ENCODE results near the gene TAS2R14.

DNA sequence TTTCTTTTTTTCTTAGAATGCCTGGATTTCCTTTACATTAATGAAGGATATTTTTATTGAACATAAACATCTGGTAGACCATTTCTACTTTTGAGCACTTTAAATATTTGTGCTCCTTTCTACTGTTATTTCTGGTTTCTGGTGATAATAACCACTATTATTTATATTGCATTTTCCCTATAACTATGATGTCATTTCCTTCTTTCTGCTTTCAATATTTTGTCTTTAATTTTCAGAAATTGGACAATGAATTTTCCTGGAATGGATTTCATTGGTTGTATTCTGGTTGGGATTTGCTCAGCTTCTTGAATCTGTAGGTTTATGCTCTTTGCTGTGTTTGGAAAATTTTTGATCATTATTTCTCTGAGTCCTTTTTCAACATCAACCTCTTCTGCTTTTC is 49.8 kb downstream of the TAS2R14 start:
- TF ChIP-seq ZBTB1 (tag by site-specific recombination; IDR thresholded peaks at IDR 0.05) (no peak), ZNF292 (tag by site-specific recombination; IDR thresholded peaks at IDR 0.05; ENCODE audit: borderline replicate concordance, low read depth) (no peak), ZNF610 (tag by site-specific recombination; IDR thresholded peaks at IDR 0.05; ENCODE audit: borderline replicate concordance) (no peak), CTCF (tag by site-specific recombination; IDR thresholded peaks at IDR 0.05) (no peak), ZNF221 (tag by site-specific recombination; IDR thresholded peaks at IDR 0.05; ENCODE audit: borderline replicate concordance) (no peak)
- TF ChIP-seq, protein P1, sequence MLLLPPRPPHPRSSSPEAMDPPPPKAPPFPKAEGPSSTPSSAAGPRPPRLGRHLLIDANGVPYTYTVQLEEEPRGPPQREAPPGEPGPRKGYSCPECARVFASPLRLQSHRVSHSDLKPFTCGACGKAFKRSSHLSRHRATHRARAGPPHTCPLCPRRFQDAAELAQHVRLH (tag by site-specific recombination; IDR thresholded peaks at IDR 0.05), result no peak
- TF ChIP-seq, protein P2, sequence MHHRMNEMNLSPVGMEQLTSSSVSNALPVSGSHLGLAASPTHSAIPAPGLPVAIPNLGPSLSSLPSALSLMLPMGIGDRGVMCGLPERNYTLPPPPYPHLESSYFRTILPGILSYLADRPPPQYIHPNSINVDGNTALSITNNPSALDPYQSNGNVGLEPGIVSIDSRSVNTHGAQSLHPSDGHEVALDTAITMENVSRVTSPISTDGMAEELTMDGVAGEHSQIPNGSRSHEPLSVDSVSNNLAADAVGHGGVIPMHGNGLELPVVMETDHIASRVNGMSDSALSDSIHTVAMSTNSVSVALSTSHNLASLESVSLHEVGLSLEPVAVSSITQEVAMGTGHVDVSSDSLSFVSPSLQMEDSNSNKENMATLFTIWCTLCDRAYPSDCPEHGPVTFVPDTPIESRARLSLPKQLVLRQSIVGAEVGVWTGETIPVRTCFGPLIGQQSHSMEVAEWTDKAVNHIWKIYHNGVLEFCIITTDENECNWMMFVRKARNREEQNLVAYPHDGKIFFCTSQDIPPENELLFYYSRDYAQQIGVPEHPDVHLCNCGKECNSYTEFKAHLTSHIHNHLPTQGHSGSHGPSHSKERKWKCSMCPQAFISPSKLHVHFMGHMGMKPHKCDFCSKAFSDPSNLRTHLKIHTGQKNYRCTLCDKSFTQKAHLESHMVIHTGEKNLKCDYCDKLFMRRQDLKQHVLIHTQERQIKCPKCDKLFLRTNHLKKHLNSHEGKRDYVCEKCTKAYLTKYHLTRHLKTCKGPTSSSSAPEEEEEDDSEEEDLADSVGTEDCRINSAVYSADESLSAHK (tag by site-specific recombination; IDR thresholded peaks at IDR 0.05), result no peak
